ENCODE data around the gene PC.

DNA sequence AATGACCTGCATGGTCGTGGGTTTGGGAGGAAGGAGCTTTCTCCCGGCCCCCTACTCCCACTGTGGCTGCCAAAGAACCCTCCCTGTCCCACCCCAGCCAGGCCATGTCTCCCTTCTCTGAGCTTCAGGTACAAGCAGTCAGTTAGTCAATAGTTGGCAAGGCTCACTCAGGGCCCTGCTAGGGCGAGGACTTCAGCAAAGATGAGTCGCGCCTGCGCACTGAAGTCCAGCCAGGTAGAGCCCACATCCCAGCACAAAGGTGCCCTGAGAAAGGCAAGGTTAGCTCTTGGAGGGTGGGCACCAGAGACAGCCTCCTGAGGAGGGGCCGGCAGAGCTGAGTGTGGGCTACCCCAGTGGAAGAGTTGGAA is 28.0 kb upstream of the PC start:
- TF ChIP-seq CTCF (conservative IDR thresholded peaks at IDR 0.05; ENCODE audit: low read depth, low read length) (no peak), EZH2 (IDR thresholded peaks at IDR 0.05; ENCODE audit: low read length, unreplicated experiment) (no peak), EZH2phosphoT487 (IDR thresholded peaks at IDR 0.05; ENCODE audit: borderline replicate concordance, low read length) (no peak)

Data from PC-3 (cell line).